Activated naive CD4-positive, alpha-beta T cell treated with anti-CD3 and anti-CD28 coated beads for 36 hours (primary cell): ENCODE data around the gene SLC43A3. TPM values are rescaled to one million over a fixed set of nuclear protein-coding genes. Genes with fewer than 3 reads are reported as not detected.
A peak's percentile ranks its signal among the peaks of the same experiment; 100 is the strongest.
"Not testable (repeated sequence)": the region's sequence is repeated elsewhere in the genome, so short reads cannot be mapped to it uniquely, and the experiment has no call there.

ENCODE experiments used
- CTCF ChIA-PET: fragments of 350-600 bp; sonication (Branson Sonifier 250); formaldehyde crosslinking; loops from one replicate; lab custom pipeline; 2021; ENCODE audit warnings: antibody characterized with exemption; lab: Charles Lee
- DNase-seq: peaks from one replicate; pipeline ENCODE4 v3.0.0-alpha.2; 2020
- H3K27ac Mint-ChIP-seq: one replicate; pipeline ENCODE4 v1.8.0; 2021; ENCODE audit warnings: mild to moderate bottlenecking, mixed read lengths
- H3K27me3 Mint-ChIP-seq: one replicate; pipeline ENCODE4 v1.8.0; 2021; ENCODE audit warnings: low read depth, mixed read lengths
- H3K36me3 Mint-ChIP-seq: one replicate; pipeline ENCODE4 v1.8.0; 2021; ENCODE audit warnings: low read depth, mixed read lengths
- H3K4me1 Mint-ChIP-seq: one replicate; pipeline ENCODE4 v1.8.0; 2021; ENCODE audit warnings: low read depth, mixed read lengths
- H3K4me3 Mint-ChIP-seq: one replicate; pipeline ENCODE4 v1.8.0; 2021; ENCODE audit warnings: mild to moderate bottlenecking, moderate library complexity, mixed read lengths
- H3K9me3 Mint-ChIP-seq: one replicate; pipeline ENCODE4 v1.8.0; 2021; ENCODE audit warnings: mixed read lengths
- intact Hi-C: fragments of 100-400 bp; cut with micrococcal nuclease; formaldehyde crosslinking; loops from one replicate; pipeline ENCODE4 v1.15.1; 2023
- total RNA-seq, 2 experiments: library from RNA; stranded (reverse); gene quantifications; one replicate each; pipeline ENCODE4 v1.2.3, GENCODE V29; 2021

Gene SLC43A3
- total RNA-seq, 2 experiments from 2014 or later = 116 to 117 TPM

GRCh38 chr11:57413681-57414080 is 13.2 kb downstream of the SLC43A3 start:
- no peak overlapping the region for H3K4me3 Mint-ChIP-seq
- no peaks in the 10 kb centered on the region for H3K9me3 Mint-ChIP-seq
- CTCF ChIA-PET = no interaction called here
- peaks cover 80% of the 10 kb centered on the region for H3K36me3 Mint-ChIP-seq
- intact Hi-C loops = no loop called here
- H3K27me3 Mint-ChIP-seq = no peaks in the 10 kb centered on the region
- DNase-seq = no peak
- peaks cover 71% of the 10 kb centered on the region for H3K4me1 Mint-ChIP-seq
- peak overlapping the region; percentile 50 for H3K27ac Mint-ChIP-seq

GRCh38 chr11:57410287-57410686 is 16.6 kb downstream of the SLC43A3 start:
- intact Hi-C loops = no loop called here
- Mint-ChIP-seq H3K9me3 (no peaks in the 10 kb centered on the region), H3K36me3 (peaks cover 81% of the 10 kb centered on the region), H3K27me3 (no peaks in the 10 kb centered on the region), H3K27ac (peak overlapping the region; percentile 11), H3K4me1 (peaks cover 76% of the 10 kb centered on the region), H3K4me3 (no peak overlapping the region)
- CTCF ChIA-PET = no interaction called here
- no peak for DNase-seq

GRCh38 chr11:57409321-57410100 is 17.4 kb downstream of the SLC43A3 start:
- Mint-ChIP-seq H3K4me3 (no peak overlapping the region), H3K27me3 (no peaks in the 10 kb centered on the region), H3K27ac (peak overlapping the region; percentile 44), H3K9me3 (no peaks in the 10 kb centered on the region), H3K4me1 (peaks cover 75% of the 10 kb centered on the region), H3K36me3 (peaks cover 80% of the 10 kb centered on the region)
- DNase-seq = no peak
- CTCF ChIA-PET = no interaction called here
- intact Hi-C loops = loop anchor here (5.0 kb wide), 1 partner anchor 72 kb away; the partner anchor contains the start of genes P2RX3 and SSRP1

- CTCF ChIA-PET = interaction anchor here (1.1 kb wide), 1 partner anchor 59 kb away, joined by 3 read pairs; no protein-coding TSS in a partner anchor
- intact Hi-C loops = loop anchor here (5.0 kb wide), 1 partner anchor 71 kb away; the partner anchor contains the start of genes P2RX3 and SSRP1
- DNase-seq = no peak
- peak overlapping the region; percentile 78 for H3K27ac Mint-ChIP-seq
- no peak overlapping the region for H3K4me3 Mint-ChIP-seq
- H3K36me3 Mint-ChIP-seq = peaks cover 77% of the 10 kb centered on the region
- H3K27me3 Mint-ChIP-seq = no peaks in the 10 kb centered on the region
- peaks cover 74% of the 10 kb centered on the region for H3K4me1 Mint-ChIP-seq
- no peaks in the 10 kb centered on the region for H3K9me3 Mint-ChIP-seq
Measured at GRCh38 chr11:57408771-57409170, 18.1 kb downstream of the SLC43A3 start.

GRCh38 chr11:57407941-57408475 is 18.9 kb downstream of the SLC43A3 start:
- intact Hi-C loops = loop anchor here (5.0 kb wide), 1 partner anchor 71 kb away; the partner anchor contains the start of genes P2RX3 and SSRP1
- Mint-ChIP-seq H3K27ac (peak overlapping the region; percentile 78), H3K4me1 (peaks cover 68% of the 10 kb centered on the region), H3K27me3 (no peaks in the 10 kb centered on the region), H3K9me3 (no peaks in the 10 kb centered on the region), H3K4me3 (no peak overlapping the region), H3K36me3 (peaks cover 72% of the 10 kb centered on the region)
- DNase-seq = no peak
- CTCF ChIA-PET = interaction anchor here (1.1 kb wide), 1 partner anchor 58 kb away, joined by 3 read pairs; no protein-coding TSS in a partner anchor

- no peaks in the 10 kb centered on the region for H3K27me3 Mint-ChIP-seq
- H3K36me3 Mint-ChIP-seq = peaks cover 73% of the 10 kb centered on the region
- no peak overlapping the region for H3K4me3 Mint-ChIP-seq
- peak overlapping the region; percentile 78 for H3K27ac Mint-ChIP-seq
- CTCF ChIA-PET = interaction anchor here (0.9 to 2.9 kb wide), 6 partner anchors 11 to 61 kb away, joined by 3 to 10 read pairs (median 3); partner anchors contain the start of gene SLC43A3
- intact Hi-C loops = loop anchor here (5.0 kb wide), 1 partner anchor 70 kb away; the partner anchor contains the start of genes P2RX3 and SSRP1
- DNase-seq = no peak
- peaks cover 62% of the 10 kb centered on the region for H3K4me1 Mint-ChIP-seq
- no peaks in the 10 kb centered on the region for H3K9me3 Mint-ChIP-seq
Measured at GRCh38 chr11:57407010-57407920, 19.7 kb downstream of the SLC43A3 start.

- peak overlapping the region; percentile 78 for H3K27ac Mint-ChIP-seq
- intact Hi-C loops = loop anchor here (1.0 to 5.0 kb wide), 2 partner anchors 19 to 69 kb away; partner anchors contain the start of genes P2RX3 and SSRP1
- peak; percentile 75 for DNase-seq
- peaks cover 60% of the 10 kb centered on the region for H3K4me1 Mint-ChIP-seq
- H3K27me3 Mint-ChIP-seq = no peaks in the 10 kb centered on the region
- H3K36me3 Mint-ChIP-seq = peaks cover 68% of the 10 kb centered on the region
- H3K9me3 Mint-ChIP-seq = no peaks in the 10 kb centered on the region
- H3K4me3 Mint-ChIP-seq = no peak overlapping the region
- CTCF ChIA-PET = interaction anchor here (0.9 to 2.9 kb wide), 5 partner anchors 11 to 60 kb away, joined by 3 to 10 read pairs (median 3); partner anchors contain the start of gene SLC43A3
Measured at GRCh38 chr11:57406337-57406904, 20.5 kb downstream of the SLC43A3 start.

- peak overlapping the region; percentile 78 for H3K27ac Mint-ChIP-seq
- no peak overlapping the region for H3K4me3 Mint-ChIP-seq
- H3K36me3 Mint-ChIP-seq = peaks cover 63% of the 10 kb centered on the region
- DNase-seq = no peak
- intact Hi-C loops = loop anchor here (5.0 kb wide), 1 partner anchor 68 kb away; the partner anchor contains the start of genes P2RX3 and SSRP1
- no peaks in the 10 kb centered on the region for H3K27me3 Mint-ChIP-seq
- CTCF ChIA-PET = interaction anchor here (1.0 to 2.9 kb wide), 2 partner anchors 52 to 59 kb away, joined by 3 to 10 read pairs; no protein-coding TSS in a partner anchor
- no peaks in the 10 kb centered on the region for H3K9me3 Mint-ChIP-seq
- peaks cover 55% of the 10 kb centered on the region for H3K4me1 Mint-ChIP-seq
Measured at GRCh38 chr11:57405271-57405860, 21.6 kb downstream of the SLC43A3 start.

- peaks cover 42% of the 10 kb centered on the region for H3K4me1 Mint-ChIP-seq
- CTCF ChIA-PET = interaction anchor here (1.2 kb wide), 1 partner anchor 75 kb away, joined by 3 read pairs; no protein-coding TSS in a partner anchor
- intact Hi-C loops = no loop called here
- no peaks in the 10 kb centered on the region for H3K9me3 Mint-ChIP-seq
- H3K27me3 Mint-ChIP-seq = no peaks in the 10 kb centered on the region
- H3K36me3 Mint-ChIP-seq = peaks cover 47% of the 10 kb centered on the region
- H3K4me3 Mint-ChIP-seq = no peak overlapping the region
- DNase-seq = no peak
- no peak overlapping the region for H3K27ac Mint-ChIP-seq
Measured at GRCh38 chr11:57403802-57404147, 23.1 kb downstream of the SLC43A3 start.

GRCh38 chr11:57403003-57403801 is 23.7 kb downstream of the SLC43A3 start:
- Mint-ChIP-seq H3K36me3 (peaks cover 43% of the 10 kb centered on the region), H3K4me1 (peaks cover 42% of the 10 kb centered on the region)
- H3K4me3 Mint-ChIP-seq, H3K27me3 Mint-ChIP-seq, DNase-seq, H3K27ac Mint-ChIP-seq, H3K9me3 Mint-ChIP-seq, intact Hi-C loops: not testable (repeated sequence)
- CTCF ChIA-PET = interaction anchor here (0.9 to 1.2 kb wide), 2 partner anchors 57 to 75 kb away, joined by 3 to 4 read pairs; no protein-coding TSS in a partner anchor
